Measurements from ENCODE around the gene POLR2B. TPM values are rescaled to one million over a fixed set of nuclear protein-coding genes. Genes with fewer than 3 reads are reported as not detected.

POLR2B gene
- total RNA-seq, 1 donor, result 94.2 TPM

GRCh38 chr4:57037982-57038604, 59.4 kb downstream of the POLR2B start:
- DNase-seq (ENCODE audit: low read depth), result peak; percentile 59
- TF ChIP-seq CTCF (IDR thresholded peaks at IDR 0.05; ENCODE audit: insufficient read depth, low read length), result peak; percentile 90
- no peak overlapping the region for H3K4me3 ChIP-seq (ENCODE audit: low read depth, low read length)

DNA sequence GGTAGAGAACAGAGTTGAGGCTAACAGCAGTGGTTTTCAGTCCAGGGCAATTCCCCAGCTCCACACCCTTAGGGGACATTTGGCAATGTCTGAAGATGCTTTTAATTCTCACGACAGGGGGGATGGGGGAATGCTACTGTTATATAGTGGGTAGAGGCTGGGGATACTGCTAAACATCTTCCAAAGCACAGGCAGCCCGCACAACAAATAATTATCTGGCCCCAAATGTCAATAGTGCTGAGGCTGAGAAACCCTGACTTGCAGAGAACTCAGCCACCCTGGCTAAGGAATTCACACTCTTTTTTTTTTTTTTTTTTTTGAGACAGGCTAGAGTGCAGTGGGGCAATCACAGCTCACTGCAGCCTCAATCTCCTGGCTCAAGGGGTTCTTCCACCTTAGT, 60.6 kb downstream of the POLR2B start:
- TF ChIP-seq CTCF (IDR thresholded peaks at IDR 0.05; ENCODE audit: insufficient read depth, low read length), result no peak
- no peak for DNase-seq (ENCODE audit: low read depth)
- no peak overlapping the region for H3K4me3 ChIP-seq (ENCODE audit: low read depth, low read length)

DNA sequence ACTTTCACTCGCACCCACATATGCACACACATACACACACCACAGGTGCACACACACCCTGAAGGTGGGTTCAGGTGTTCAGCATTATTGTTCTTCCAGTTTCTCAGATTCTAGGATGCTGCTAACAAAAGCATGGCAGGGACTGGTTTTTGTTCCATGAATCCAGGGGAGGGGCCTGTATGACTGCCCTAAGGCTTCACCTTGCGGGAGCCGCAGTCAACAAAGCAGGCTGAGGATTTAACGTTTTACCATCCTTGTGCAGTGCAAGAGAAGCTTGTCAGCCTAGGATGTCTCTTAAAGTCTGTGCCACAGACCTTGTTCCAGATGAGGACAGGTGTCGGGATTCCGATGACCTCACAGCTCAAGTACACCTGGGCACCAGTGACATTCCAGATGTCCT, 61.8 kb downstream of the POLR2B start:
- DNase-seq (ENCODE audit: low read depth), result no peak
- no peak overlapping the region for H3K4me3 ChIP-seq (ENCODE audit: low read depth, low read length)
- no peak for TF ChIP-seq CTCF (IDR thresholded peaks at IDR 0.05; ENCODE audit: insufficient read depth, low read length)

DNA sequence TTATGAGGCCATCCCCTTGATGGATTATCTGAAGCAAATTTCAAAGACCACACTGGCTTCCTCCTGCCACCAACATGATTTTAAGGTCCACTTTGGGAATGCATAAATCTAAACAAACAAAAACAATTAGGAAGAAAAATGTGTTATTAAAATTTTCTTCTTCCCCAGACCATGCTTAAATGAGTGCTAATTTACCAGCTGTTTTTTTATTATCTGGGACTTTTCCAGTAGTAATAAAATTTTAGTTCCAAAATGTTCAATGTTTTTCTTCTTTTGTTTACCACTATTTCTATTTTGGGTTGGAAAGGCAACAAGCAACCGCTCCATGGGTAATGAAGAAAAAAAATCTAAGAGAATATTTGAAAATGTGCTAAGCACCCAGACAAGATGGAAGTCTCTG, 62.3 kb downstream of the POLR2B start:
- no peak for DNase-seq (ENCODE audit: low read depth)
- H3K4me3 ChIP-seq (ENCODE audit: low read depth, low read length), result no peak overlapping the region
- no peak for TF ChIP-seq CTCF (IDR thresholded peaks at IDR 0.05; ENCODE audit: insufficient read depth, low read length)

DNA sequence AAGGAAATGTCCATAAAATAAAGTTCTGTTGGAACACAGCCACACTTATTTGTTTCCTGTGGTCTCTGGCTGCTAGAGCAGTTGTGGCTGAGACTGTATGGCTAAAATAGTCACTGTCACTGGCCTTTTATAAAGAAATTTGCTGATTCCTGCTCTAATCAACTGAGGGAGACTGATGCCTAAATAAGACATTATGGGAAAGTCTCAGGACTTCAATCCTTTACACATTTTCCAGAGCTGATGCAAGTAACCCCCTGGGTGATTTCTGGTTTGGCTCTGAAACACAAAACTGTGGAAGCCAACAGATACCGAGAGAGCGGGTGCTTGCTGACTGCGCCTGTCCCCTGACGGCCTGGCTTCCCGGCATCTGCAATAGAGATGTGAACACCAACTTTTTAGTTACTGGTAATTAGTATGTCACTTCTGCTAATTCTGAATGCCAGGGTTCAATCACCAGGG, 64.0 kb downstream of the POLR2B start:
- no peak overlapping the region for H3K4me3 ChIP-seq (ENCODE audit: low read depth, low read length)
- no peak for TF ChIP-seq CTCF (IDR thresholded peaks at IDR 0.05; ENCODE audit: insufficient read depth, low read length)
- DNase-seq (ENCODE audit: low read depth), result peak; percentile 73

DNA sequence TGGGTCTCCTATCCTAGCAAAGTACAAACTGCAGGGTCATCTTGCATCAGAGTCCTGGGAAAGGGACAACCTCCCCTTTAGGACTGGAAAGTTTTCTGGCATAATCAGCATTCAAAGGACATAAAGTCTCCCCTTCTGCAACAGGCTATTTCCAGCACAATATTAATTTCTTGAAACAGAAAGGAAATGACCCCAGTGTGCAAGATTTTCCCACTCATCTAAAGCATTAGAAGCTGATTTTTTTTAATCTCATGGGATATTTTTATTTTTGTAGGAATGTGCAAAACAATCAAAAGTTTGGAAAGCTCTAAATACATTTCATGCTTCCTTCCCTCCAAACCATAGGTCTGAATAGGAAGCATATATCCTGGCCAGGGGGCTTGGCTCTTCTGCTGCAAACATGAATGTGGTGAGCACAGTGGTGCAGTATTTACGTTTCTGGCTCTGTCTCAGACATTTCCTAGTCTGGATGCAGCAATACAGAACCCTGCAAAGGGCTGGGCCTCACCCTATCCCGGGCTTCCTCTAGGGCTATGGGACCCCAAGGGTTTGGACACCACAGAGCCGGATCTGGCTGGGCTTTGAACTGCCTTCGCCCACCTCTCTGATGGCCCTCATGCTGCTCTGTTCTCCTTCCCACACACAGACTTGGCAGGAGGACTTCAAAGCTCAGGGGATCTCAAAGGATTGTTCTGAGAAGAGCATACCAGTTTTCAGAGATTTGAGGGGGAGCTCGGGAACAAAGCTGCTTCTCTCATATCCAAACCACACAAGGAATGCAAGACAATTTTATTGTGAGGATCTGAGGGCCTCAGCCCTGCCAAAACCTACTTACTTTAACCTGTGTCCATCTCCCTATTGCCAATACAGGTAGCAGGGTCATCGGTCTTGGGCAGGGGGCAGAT, 64.9 kb downstream of the POLR2B start:
- DNase-seq (ENCODE audit: low read depth), result peak; percentile 94
- TF ChIP-seq CTCF (IDR thresholded peaks at IDR 0.05; ENCODE audit: insufficient read depth, low read length), result no peak
- no peak overlapping the region for H3K4me3 ChIP-seq (ENCODE audit: low read depth, low read length)
